Adrenal gland (tissue), 5 donors: ENCODE results near the gene NHLH2.

Experiments used
- POLR2A ChIP-seq, 2 donors: fragments of 450-650 bp; IDR thresholded peaks; one replicate each; pipeline ENCODE4 v1.6.1; 2017; ENCODE audit warnings: antibody characterized with exemption in 2 of 2, mild to moderate bottlenecking in 2 of 2, moderate library complexity in 1 of 2
- TF ChIP-seq, protein P1 (sequence below), 6 experiments: fragments of 450-650 bp in 4 of 6; fragments of 200-600 bp in 2 of 6; sonication (generic) in 1 of 6; IDR thresholded peaks; 1 replicate in 5 of 6; 2 replicates in 1 of 6; pipeline versions ENCODE4 v1.5.1 to v1.8.0; 2016 to 2021; ENCODE audit warnings: antibody characterized with exemption in 6 of 6, mild to moderate bottlenecking in 2 of 6, moderate library complexity in 1 of 6
- donor health status: DM: no; HTN: no; CAD: no.

DNA sequence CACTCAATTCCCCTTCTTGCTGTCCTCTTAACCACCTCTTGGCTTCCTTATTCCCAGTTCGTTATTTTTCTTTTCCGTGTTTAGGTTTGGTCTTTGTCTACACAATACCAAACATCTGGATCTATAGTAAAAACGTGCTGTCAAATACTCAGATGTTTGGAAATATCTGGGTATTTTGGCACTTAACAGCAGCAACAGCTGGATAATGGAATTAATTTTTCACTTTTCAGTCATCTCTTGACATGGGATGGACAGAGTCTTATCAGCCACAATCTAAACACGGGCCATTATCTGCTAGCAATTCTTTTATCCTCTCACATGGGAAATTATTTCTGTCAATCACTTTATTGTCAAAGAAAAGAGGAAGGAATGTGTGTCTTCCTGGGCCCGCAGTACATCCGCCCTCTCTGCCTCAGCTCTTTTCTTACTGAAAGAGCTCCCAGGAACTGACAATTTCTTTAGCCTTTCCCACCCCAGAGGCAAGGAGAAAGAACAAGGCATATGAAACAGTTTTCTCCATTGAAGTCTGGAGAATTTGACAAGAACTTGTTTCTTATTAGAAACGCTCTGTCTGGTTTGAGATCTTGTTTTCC lies 13.4 kb downstream of the NHLH2 start:
- TF ChIP-seq POLR2A (IDR thresholded peaks at IDR 0.05), result no peak
- TF ChIP-seq, protein P1, sequence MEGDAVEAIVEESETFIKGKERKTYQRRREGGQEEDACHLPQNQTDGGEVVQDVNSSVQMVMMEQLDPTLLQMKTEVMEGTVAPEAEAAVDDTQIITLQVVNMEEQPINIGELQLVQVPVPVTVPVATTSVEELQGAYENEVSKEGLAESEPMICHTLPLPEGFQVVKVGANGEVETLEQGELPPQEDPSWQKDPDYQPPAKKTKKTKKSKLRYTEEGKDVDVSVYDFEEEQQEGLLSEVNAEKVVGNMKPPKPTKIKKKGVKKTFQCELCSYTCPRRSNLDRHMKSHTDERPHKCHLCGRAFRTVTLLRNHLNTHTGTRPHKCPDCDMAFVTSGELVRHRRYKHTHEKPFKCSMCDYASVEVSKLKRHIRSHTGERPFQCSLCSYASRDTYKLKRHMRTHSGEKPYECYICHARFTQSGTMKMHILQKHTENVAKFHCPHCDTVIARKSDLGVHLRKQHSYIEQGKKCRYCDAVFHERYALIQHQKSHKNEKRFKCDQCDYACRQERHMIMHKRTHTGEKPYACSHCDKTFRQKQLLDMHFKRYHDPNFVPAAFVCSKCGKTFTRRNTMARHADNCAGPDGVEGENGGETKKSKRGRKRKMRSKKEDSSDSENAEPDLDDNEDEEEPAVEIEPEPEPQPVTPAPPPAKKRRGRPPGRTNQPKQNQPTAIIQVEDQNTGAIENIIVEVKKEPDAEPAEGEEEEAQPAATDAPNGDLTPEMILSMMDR (IDR thresholded peaks at IDR 0.05), result no peak
